ENCODE data around the gene CNPY1.

- no peak for TF ChIP-seq CTCF (IDR thresholded peaks at IDR 0.05; ENCODE audit: insufficient read depth, low read length)
- TF ChIP-seq POLR2AphosphoS5 (IDR thresholded peaks at IDR 0.05; ENCODE audit: low read depth) = no peak
- TF ChIP-seq REST (IDR thresholded peaks at IDR 0.05; ENCODE audit: insufficient replicate concordance, low read depth) = no peak
- TF ChIP-seq GABPA (IDR thresholded peaks at IDR 0.05; ENCODE audit: low read depth) = no peak
- no peak for TF ChIP-seq SPI1 (IDR thresholded peaks at IDR 0.05; ENCODE audit: borderline replicate concordance, low read depth)
Measured at GRCh38 chr7:155509725-155510551, 36.4 kb downstream of the CNPY1 start.
